K562 (cell line): ENCODE measurements around the gene GPER1. TPM values are rescaled to one million over a fixed set of nuclear protein-coding genes. Genes with fewer than 3 reads are reported as not detected.

Experiments
- ATAC-seq: fragments of 200-7000 bp; cut with Tn5 transposase; 3 replicates; pipeline ENCODE4 v1.9.1; 2020; ENCODE audit warnings: moderate library complexity
- BruUV-seq: library from RNA; stranded (reverse); fragments of 400-500 nt; replicated peaks from 2 replicates; lab custom pipeline; 2021; lab: Mats Ljungman, UMichigan
- CTCF ChIA-PET: fragments of 300-600 bp; formaldehyde crosslinking; extraction: SDS; loops from one replicate; lab custom pipeline; 2021; ENCODE audit warnings: low intra/inter-chr PET ratio; lab: Yijun Ruan, JAX
- POLR2A ChIA-PET: fragments of 300-600, 350-650 bp; sonication (Branson Sonifier 250); formaldehyde crosslinking; extraction: SDS; loops from one replicate; lab custom pipeline; 2021; ENCODE audit warnings: antibody characterized with exemption, inconsistent platforms; lab: Yijun Ruan, JAX
- DNase-seq, 4 experiments: peaks; one replicate each; pipeline versions ENCODE4 v3.0.0 to v3.0.0-alpha.2; 2011 to 2018; ENCODE audit warnings: low spot score in 3 of 4, mixed read lengths in 3 of 4; ENCODE audit errors: extremely low read depth in 1 of 4
- FAIRE-seq: peaks from 2 replicates; lab custom pipeline; 2011; peaks lifted over from hg19 to GRCh38; lab: Jason Lieb, UNC
- H2AFZ ChIP-seq: 2 replicates; pipeline ENCODE4 v1.6.0; 2011; ENCODE audit warnings: low read depth, low read length, control low read depth, inconsistent platforms
- H3K27ac ChIP-seq: fragments of 200-600 bp; 3 replicates; pipeline ENCODE4 v1.8.0; 2011; ENCODE audit warnings: low read depth, mild to moderate bottlenecking, control low read depth, inconsistent platforms, low read length, moderate library complexity, mixed read lengths; ENCODE audit errors: extremely low read depth
- H3K27me3 ChIP-seq, 2 experiments: fragments of 300-600 bp in 1 of 2; 2 replicates in 1 of 2; 3 replicates in 1 of 2; pipeline versions ENCODE4 v1.6.0 to v1.8.0; 2011; ENCODE audit warnings: inconsistent platforms in 2 of 2, low read length in 2 of 2, mild to moderate bottlenecking in 1 of 2, mixed read lengths in 1 of 2, moderate library complexity in 1 of 2; ENCODE audit not compliant: control insufficient read depth in 2 of 2, insufficient read depth in 2 of 2
- H3K36me3 ChIP-seq: fragments of 300-600 bp; 3 replicates; pipeline ENCODE4 v1.8.0; 2011; ENCODE audit warnings: mild to moderate bottlenecking, low read length, inconsistent platforms; ENCODE audit not compliant: control insufficient read depth, insufficient read depth
- H3K4me1 ChIP-seq, 2 experiments: fragments of 200-600 bp in 1 of 2; replicated peaks in 1 of 2; 2 replicates in 1 of 2; 3 replicates in 1 of 2; pipeline versions ENCODE4 v1.5.1 to v1.8.0; 2011; ENCODE audit warnings: inconsistent platforms in 2 of 2, low read length in 2 of 2, mild to moderate bottlenecking in 1 of 2, mixed read lengths in 1 of 2, moderate library complexity in 1 of 2; ENCODE audit not compliant: control insufficient read depth in 2 of 2, insufficient read depth in 2 of 2
- H3K4me2 ChIP-seq: 2 replicates; pipeline ENCODE4 v1.6.1; 2011; ENCODE audit warnings: low read length, control low read depth, inconsistent platforms, mixed read lengths; ENCODE audit not compliant: insufficient read depth
- H3K4me3 ChIP-seq: fragments of 200-600 bp; sonication (generic), shearing (Covaris generic); 2 replicates; pipeline ENCODE4 v1.5.1; 2016; ENCODE audit warnings: control low read depth, inconsistent platforms
- H3K79me2 ChIP-seq: fragments of 200-600 bp; 3 replicates; pipeline ENCODE4 v1.8.0; 2011; ENCODE audit warnings: low read length, inconsistent platforms; ENCODE audit not compliant: control insufficient read depth, insufficient read depth
- H3K9ac ChIP-seq, 2 experiments: 2 replicates each; pipeline versions ENCODE4 v1.6.0 to v1.6.1; 2011; ENCODE audit warnings: low read depth in 2 of 2, low read length in 2 of 2, control low read depth in 1 of 2, inconsistent platforms in 1 of 2, mild to moderate bottlenecking in 1 of 2, mixed read lengths in 1 of 2; ENCODE audit not compliant: insufficient read depth in 1 of 2
- H3K9me1 ChIP-seq: one replicate; pipeline ENCODE4 v1.6.0; 2011; ENCODE audit warnings: inconsistent platforms, mild to moderate bottlenecking, low read length, moderate library complexity; ENCODE audit not compliant: control insufficient read depth, insufficient read depth
- H3K9me3 ChIP-seq: replicated peaks from 2 replicates; pipeline ENCODE4 v1.5.1; 2011; ENCODE audit warnings: low read depth, low read length, inconsistent platforms; ENCODE audit not compliant: control insufficient read depth, insufficient read depth
- H4K20me1 ChIP-seq: replicated peaks from 2 replicates; pipeline ENCODE4 v1.6.1; 2011; ENCODE audit warnings: low read length, inconsistent platforms, mixed read lengths; ENCODE audit not compliant: control insufficient read depth, insufficient read depth
- ELK3 ChIP-seq: fragments of 450-650 bp; formaldehyde crosslinking; IDR thresholded peaks from 2 replicates; pipeline ENCODE4 v1.4.0; 2020; ENCODE audit warnings: mild to moderate bottlenecking
- FOXJ3 ChIP-seq: sonication (generic); formaldehyde crosslinking; IDR thresholded peaks from 2 replicates; pipeline ENCODE4 v1.4.0; 2020; ENCODE audit warnings: mild to moderate bottlenecking, missing genetic modification reagents
- HDAC3 ChIP-seq: fragments of 450-650 bp; IDR thresholded peaks from 2 replicates; pipeline ENCODE4 v1.6.1; 2018; ENCODE audit warnings: borderline replicate concordance, mild to moderate bottlenecking, moderate library complexity; ENCODE audit not compliant: partially characterized antibody
- HNRNPL ChIP-seq: fragments of 200-400 bp; formaldehyde crosslinking; IDR thresholded peaks from 2 replicates; pipeline ENCODE4 v1.6.1; 2017; ENCODE audit warnings: low read depth, mild to moderate bottlenecking, low read length
- MTA1 ChIP-seq: fragments of 450-650 bp; IDR thresholded peaks from 2 replicates; pipeline ENCODE4 v1.6.1; 2017; ENCODE audit warnings: borderline replicate concordance
- PHF21A ChIP-seq: fragments of 450-650 bp; IDR thresholded peaks from 2 replicates; pipeline ENCODE4 v1.6.1; 2017; ENCODE audit warnings: low read depth, borderline replicate concordance
- TAF1 ChIP-seq: IDR thresholded peaks from 2 replicates; pipeline ENCODE4 v1.6.1; 2011; ENCODE audit warnings: mild to moderate bottlenecking, low read length, moderate library complexity; ENCODE audit not compliant: insufficient read depth, control insufficient read depth, severe bottlenecking; ENCODE audit errors: extremely low read depth
- TSC22D4 ChIP-seq: fragments of 450-650 bp; IDR thresholded peaks from 2 replicates; pipeline ENCODE4 v1.6.1; 2016; ENCODE audit warnings: missing genetic modification characterization, missing biosample characterization, control low read depth
- YY1 ChIP-seq, 3 experiments: IDR thresholded peaks; 2 replicates each; pipeline ENCODE4 v1.6.1; 2011; ENCODE audit warnings: low read length in 2 of 3, mild to moderate bottlenecking in 2 of 3, moderate library complexity in 2 of 3, borderline replicate concordance in 1 of 3, control low read depth in 1 of 3, low read depth in 1 of 3; ENCODE audit not compliant: insufficient read depth in 3 of 3, insufficient replicate concordance in 2 of 3, control insufficient read depth in 1 of 3, insufficient read length in 1 of 3; ENCODE audit errors: extremely low read depth in 1 of 3
- ZBTB26 ChIP-seq: fragments of 450-650 bp; formaldehyde crosslinking; IDR thresholded peaks from 2 replicates; pipeline ENCODE4 v1.4.0; 2022; ENCODE audit warnings: missing genetic modification characterization
- ZBTB8A ChIP-seq: fragments of 450-650 bp; IDR thresholded peaks from 2 replicates; pipeline ENCODE4 v1.6.1; 2018; ENCODE audit warnings: mild to moderate bottlenecking, moderate library complexity; ENCODE audit not compliant: partially characterized antibody
- ZNF311 ChIP-seq: fragments of 250-450 bp; sonication (Bioruptor Pico); IDR thresholded peaks from 2 replicates; pipeline ENCODE4 v1.4.0; 2020; ENCODE audit warnings: mild to moderate bottlenecking, moderate library complexity
- WGBS: fragments of 100-300 bp; shearing (Covaris generic); methylation state at CpG from one replicate; pipeline ENCODE4 v1.1.6; 2016; ENCODE audit warnings: low coverage, mixed read lengths; ENCODE audit not compliant: insufficient coverage; ENCODE audit errors: missing lambda C conversion rate; 5-methylcytosine and 5-hydroxymethylcytosine counted together
- in situ Hi-C: fragments of 300-500 bp; cut with MboI; formaldehyde crosslinking; loops from 4 replicates; pipeline ENCODE4 v1.15.0; 2018; ENCODE audit warnings: inconsistent platforms, mixed read lengths
- intact Hi-C: fragments of 100-400 bp; cut with micrococcal nuclease; formaldehyde crosslinking; loops from 2 replicates; pipeline ENCODE4 v1.14.2; 2022
- polyA plus RNA-seq, 8 experiments: library from polyadenylated mRNA; depleted of rRNA in 4 of 8; stranded (reverse) in 5 of 8; unstranded in 3 of 8; fragments of >200 nt; fragmentation: Nextera tagmentation in 2 of 8; fragmentation: Illumina TruSeq in 1 of 8; extraction: Ambion mirVana in 2 of 8; extraction: Trizol in 1 of 8; gene quantifications; 2 replicates each; pipeline versions ENCODE4 v1.2.1 to v1.2.3, GENCODE V29; 2011 to 2014; ENCODE audit warnings: inconsistent platforms in 1 of 8, missing spikeins in 1 of 8
- total RNA-seq, 7 experiments: library from RNA; depleted of rRNA in 6 of 7; stranded (reverse); fragments of >200 nt in 6 of 7; fragmentation: Illumina TruSeq in 2 of 7; extraction: Trizol in 2 of 7; gene quantifications; 2 replicates each; pipeline versions ENCODE4 v1.2.1 to v1.2.3, GENCODE V29; 2011 to 2021; ENCODE audit warnings: low replicate concordance in 1 of 7
- TF ChIP-seq, protein P1 (sequence below): sonication (generic); formaldehyde crosslinking; IDR thresholded peaks from 2 replicates; pipeline ENCODE4 v1.8.0; 2022; ENCODE audit warnings: mild to moderate bottlenecking, missing genetic modification reagents

Gene GPER1
- total and polyA plus RNA-seq, 9 of the 15 experiments (the other 6 are each of a cell fraction or from before 2014, with no cell fraction given): 0.04 to 0.09 (median 0.08) TPM; not detected in 6

DNA sequence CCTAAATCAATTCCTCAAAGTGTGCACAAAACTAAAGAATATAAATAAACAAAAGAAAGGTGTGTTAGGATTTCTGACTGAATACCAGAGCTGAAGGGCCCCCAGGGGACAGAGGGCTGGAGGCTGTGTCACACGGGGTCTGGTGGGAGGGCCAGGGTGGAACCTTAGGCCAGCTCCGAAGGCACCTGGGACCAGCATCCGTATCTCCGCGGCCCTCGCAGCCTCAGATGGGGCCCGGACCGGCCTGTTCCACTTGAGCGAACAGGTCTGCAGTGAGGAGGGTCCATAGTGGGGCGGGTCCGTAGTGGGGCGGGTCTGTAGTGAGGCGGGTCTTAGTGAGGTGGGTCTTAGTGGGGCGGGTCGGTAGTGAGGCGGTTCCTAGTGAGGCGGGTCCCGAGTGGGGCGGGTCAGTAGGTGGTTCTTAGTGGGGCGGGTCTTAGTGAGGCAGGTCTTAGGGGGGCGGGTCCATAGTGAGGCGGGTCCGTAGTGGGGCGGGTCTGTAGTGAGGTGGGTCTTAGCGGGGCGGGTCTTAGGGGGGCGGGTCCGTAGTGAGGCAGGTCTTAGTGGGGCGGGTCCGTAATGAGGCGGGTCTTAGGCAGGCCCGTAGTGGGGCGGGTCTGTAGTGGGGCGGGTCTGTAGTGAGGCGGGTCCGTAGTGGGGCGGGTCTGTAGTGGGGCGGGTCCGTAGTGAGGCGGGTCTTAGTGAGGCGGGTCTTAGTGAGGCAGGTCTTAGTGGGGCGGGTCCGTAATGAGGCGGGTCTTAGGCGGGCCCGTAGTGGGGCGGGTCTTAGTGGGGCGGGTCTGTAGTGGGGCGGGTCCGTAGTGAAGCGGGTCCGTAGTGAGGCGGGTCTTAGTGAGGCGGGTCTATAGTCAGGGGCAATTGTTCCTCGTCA lies 28.5 kb upstream of the GPER1 start:
- Histone ChIP-seq H3K9ac (peak overlapping the region in 1 of 2 experiments; percentile 87; a peak in 1 of 4 replicates), H3K4me2 (peak overlapping the region; percentile 74; the same call in 1 of the 2 replicates)
- FAIRE-seq: peak; percentile 78
- TF ChIP-seq FOXJ3: no peak
- no peak for TF ChIP-seq TSC22D4 (tag)
- TF ChIP-seq YY1 (IDR thresholded peaks at IDR 0.05; ENCODE audit: borderline replicate concordance in 1 of 3, control insufficient read depth in 1 of 3, extremely low read depth in 1 of 3, insufficient read depth in 3 of 3, insufficient read length in 1 of 3, insufficient replicate concordance in 2 of 3, low read depth in 1 of 3, low read length in 2 of 3): no peak
- no peak for TF ChIP-seq MTA1
- TF ChIP-seq HDAC3: no peak
- TF ChIP-seq PHF21A: peak; percentile 51; the same call in 1 of the 2 replicates
- TF ChIP-seq ZNF311: no peak
- TF ChIP-seq HNRNPL: no peak
- TF ChIP-seq, protein P1, sequence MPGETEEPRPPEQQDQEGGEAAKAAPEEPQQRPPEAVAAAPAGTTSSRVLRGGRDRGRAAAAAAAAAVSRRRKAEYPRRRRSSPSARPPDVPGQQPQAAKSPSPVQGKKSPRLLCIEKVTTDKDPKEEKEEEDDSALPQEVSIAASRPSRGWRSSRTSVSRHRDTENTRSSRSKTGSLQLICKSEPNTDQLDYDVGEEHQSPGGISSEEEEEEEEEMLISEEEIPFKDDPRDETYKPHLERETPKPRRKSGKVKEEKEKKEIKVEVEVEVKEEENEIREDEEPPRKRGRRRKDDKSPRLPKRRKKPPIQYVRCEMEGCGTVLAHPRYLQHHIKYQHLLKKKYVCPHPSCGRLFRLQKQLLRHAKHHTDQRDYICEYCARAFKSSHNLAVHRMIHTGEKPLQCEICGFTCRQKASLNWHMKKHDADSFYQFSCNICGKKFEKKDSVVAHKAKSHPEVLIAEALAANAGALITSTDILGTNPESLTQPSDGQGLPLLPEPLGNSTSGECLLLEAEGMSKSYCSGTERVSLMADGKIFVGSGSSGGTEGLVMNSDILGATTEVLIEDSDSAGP (CRISPR knock-in tag): no peak
- TF ChIP-seq ELK3 (CRISPR knock-in tag): no peak
- TF ChIP-seq ZBTB26 (CRISPR knock-in tag): no peak
- TF ChIP-seq ZBTB8A: no peak
- no peak for TF ChIP-seq TAF1

More for the DNA sequence above, 28.5 kb upstream of the GPER1 start:
- Histone ChIP-seq H3K4me3 (peak overlapping the region; percentile 14; the same call in 1 of the 2 replicates), H3K9me1 (peaks cover 3% of the 10 kb centered on the region), H2AFZ (no peak overlapping the region), H3K79me2 (peaks cover 10% of the 10 kb centered on the region; the same call in 1 of the 3 replicates), H3K9me3 (no peaks in the 10 kb centered on the region), H3K4me1 (peaks cover 32 to 81% of the 10 kb centered on the region in 2 experiments), H4K20me1 (0 out of 2 replicates have a peak, but pooled peaks cover 3% of the 10 kb centered on the region), H3K27me3 (no peaks in the 10 kb centered on the region), H3K36me3 (peaks cover 6% of the 10 kb centered on the region; the same call in 1 of the 3 replicates), H3K27ac (peak overlapping the region; percentile 16; the same call in 2 of the 3 replicates)
- peak; percentile 89 to 94 (median 93) for DNase-seq
- in situ Hi-C loops: loop anchor here (5.0 kb wide), 1 partner anchor 62 kb away; no protein-coding TSS in a partner anchor
- WGBS: 5% methylated on average over 29 of the region's 55 CpGs
- intact Hi-C loops: no loop called here
- CTCF ChIA-PET: interaction anchor here (0.9 to 1.4 kb wide), 2 partner anchors 66 kb away, joined by 3 to 6 read pairs; no protein-coding TSS in a partner anchor
- peak; percentile 90 for ATAC-seq
- BruUV-seq: no TSS peak
- POLR2A ChIA-PET: interaction anchor here (0.6 to 1.5 kb wide), 6 partner anchors 12 to 31 kb away, joined by 3 to 5 read pairs (median 3); no protein-coding TSS in a partner anchor
